GM10248 (cell line): ENCODE results near the gene NOB1.
A peak's percentile ranks its signal among the peaks of the same experiment; 100 is the strongest.

Experiments used
- CTCF ChIA-PET: fragments of 300-600 bp; sonication (Branson Sonifier 250); formaldehyde crosslinking; extraction: SDS; loops from one replicate; lab custom pipeline; 2021; ENCODE audit warnings: antibody characterized with exemption; lab: Yijun Ruan, JAX
- POLR2A ChIA-PET: fragments of 350-650 bp; sonication (Branson Sonifier 250); formaldehyde crosslinking; extraction: SDS; loops from one replicate; lab custom pipeline; 2020; ENCODE audit warnings: antibody characterized with exemption; lab: Yijun Ruan, JAX
- DNase-seq: peaks from one replicate; pipeline ENCODE4 v3.0.0; 2012; ENCODE audit errors: extremely low spot score
- CTCF ChIP-seq: IDR thresholded peaks from 2 replicates; pipeline ENCODE4 v1.5.1; 2012; ENCODE audit warnings: mild to moderate bottlenecking, low read depth; ENCODE audit errors: extremely low read depth, missing control alignments, control extremely low read depth

The NOB1 gene

GRCh38 chr16:69754469-69755310 is at the start of gene NOB1:
Gene NOB1 (minus strand): TSS chr16:69754926. CDS start chr16:69754910, 16 bp downstream.
- TF ChIP-seq CTCF = peak; percentile 94
- CTCF ChIA-PET = interaction anchor here (0.7 to 3.1 kb wide), 46 partner anchors 9 to 448 kb away, joined by 3 to 49 read pairs (median 4); partner anchors contain the start of genes NQO1 and PDF
- DNase-seq = peak; percentile 94
- POLR2A ChIA-PET = interaction anchor here (0.6 kb wide), 2 partner anchors 27 to 402 kb away, joined by 3 to 5 read pairs; no protein-coding TSS in a partner anchor

- DNase-seq = no peak
- ChIA-PET CTCF (interaction anchor here (1.1 to 1.3 kb wide), 3 partner anchors 9 to 13 kb away, joined by 3 read pairs; no protein-coding TSS in a partner anchor), POLR2A (interaction anchor here (0.7 kb wide), 1 partner anchor 19 kb away, joined by 3 read pairs; no protein-coding TSS in a partner anchor)
- no peak for TF ChIP-seq CTCF
These were observed 49.6 kb upstream of the NOB1 start for GRCh38 chr16:69804297-69804696.

- no peak for DNase-seq
- POLR2A ChIA-PET = no interaction called here
- no peak for TF ChIP-seq CTCF
- CTCF ChIA-PET = interaction anchor here (2.3 to 8.0 kb wide), 2 partner anchors 11 to 131 kb away, joined by 6 to 98 read pairs; no protein-coding TSS in a partner anchor
These were observed 44.9 kb upstream of the NOB1 start for GRCh38 chr16:69799611-69800031.

- no peak for DNase-seq
- POLR2A ChIA-PET = no interaction called here
These were observed 43.7 kb upstream of the NOB1 start for GRCh38 chr16:69798466-69798865.

GRCh38 chr16:69796285-69797118 is 41.8 kb upstream of the NOB1 start:
- ChIA-PET CTCF (interaction anchor here (0.8 to 8.0 kb wide), 28 partner anchors 10 to 402 kb away, joined by 3 to 98 read pairs (median 4); partner anchors contain the start of gene NOB1), POLR2A (no interaction called here)
- peak; percentile 58 for DNase-seq
- TF ChIP-seq CTCF = peak; percentile 77

More at GRCh38 chr16:69798466-69798865, 43.7 kb upstream of the NOB1 start:
- CTCF ChIA-PET = interaction anchor here (2.3 to 8.0 kb wide), 2 partner anchors 12 to 132 kb away, joined by 6 to 98 read pairs; no protein-coding TSS in a partner anchor
- TF ChIP-seq CTCF = no peak

GRCh38 chr16:69794486-69794885 is 39.8 kb upstream of the NOB1 start:
- TF ChIP-seq CTCF = no peak
- ChIA-PET CTCF (interaction anchor here (1.2 to 8.0 kb wide), 6 partner anchors 12 to 136 kb away, joined by 3 to 98 read pairs (median 8); no protein-coding TSS in a partner anchor), POLR2A (no interaction called here)
- DNase-seq = no peak
